GM12878 (cell line): ENCODE results near the gene PPP1R14B. TPM values are rescaled to one million over a fixed set of nuclear protein-coding genes. Genes with fewer than 3 reads are reported as not detected.
A peak's percentile ranks its signal among the peaks of the same experiment; 100 is the strongest.

Experiments used
- ATAC-seq: fragments of 200-7000 bp; cut with Tn5 transposase; 3 replicates; pipeline ENCODE4 v1.9.1; 2020; ENCODE audit warnings: mild to moderate bottlenecking, moderate library complexity
- BruUV-seq: library from RNA; stranded (reverse); fragments of 400-500 nt; replicated peaks from 2 replicates; lab custom pipeline; 2021; lab: Mats Ljungman, UMichigan
- CTCF ChIA-PET: fragments of 300-600 bp; sonication (Branson Sonifier 250); formaldehyde crosslinking; extraction: SDS; loops from one replicate; lab custom pipeline; 2021; ENCODE audit warnings: inconsistent platforms; lab: Yijun Ruan, JAX
- POLR2A ChIA-PET: fragments of 350-600 bp; formaldehyde crosslinking; extraction: SDS; loops from one replicate; lab custom pipeline; 2021; ENCODE audit warnings: inconsistent platforms; lab: Charles Lee
- RAD21 ChIA-PET: fragments of 300-600 bp; sonication (Branson Sonifier 250); formaldehyde crosslinking; loops from one replicate; lab custom pipeline; 2023; ENCODE audit warnings: antibody characterized with exemption; ENCODE audit not compliant: unreplicated experiment; lab: Charles Lee
- SMC1A ChIA-PET: fragments of 300-600 bp; sonication (Branson Sonifier 250); formaldehyde crosslinking; loops from one replicate; lab custom pipeline; 2023; ENCODE audit not compliant: unreplicated experiment, uncharacterized antibody; lab: Charles Lee
- DNase-seq: peaks from one replicate; pipeline ENCODE4 v3.0.0-alpha.2; 2011; ENCODE audit warnings: low read depth, low spot score
- FAIRE-seq: peaks from 3 replicates; lab custom pipeline; 2011; peaks lifted over from hg19 to GRCh38; lab: Jason Lieb, UNC
- H2AFZ ChIP-seq: 2 replicates; pipeline ENCODE4 v1.6.0; 2011; ENCODE audit warnings: low read depth, low read length, control low read depth; ENCODE audit not compliant: control insufficient read depth
- H3K27ac ChIP-seq: 2 replicates; pipeline ENCODE4 v1.5.1; 2011; ENCODE audit warnings: control low read depth; ENCODE audit not compliant: control insufficient read depth, insufficient read depth
- H3K27me3 ChIP-seq, 2 experiments: replicated peaks in 1 of 2; 2 replicates each; pipeline versions ENCODE4 v1.6.0 to v1.6.1; 2011; ENCODE audit warnings: low read length in 1 of 2; ENCODE audit not compliant: control insufficient read depth in 2 of 2, insufficient read depth in 2 of 2
- H3K36me3 ChIP-seq, 2 experiments: 2 replicates each; pipeline ENCODE4 v1.5.1; 2011; ENCODE audit warnings: low read length in 1 of 2; ENCODE audit not compliant: control insufficient read depth in 2 of 2, insufficient read depth in 2 of 2
- H3K4me1 ChIP-seq: 2 replicates; pipeline ENCODE4 v1.6.1; 2011; ENCODE audit warnings: mild to moderate bottlenecking, low read length, moderate library complexity, mixed read lengths; ENCODE audit not compliant: control insufficient read depth, insufficient read depth
- H3K4me2 ChIP-seq: 2 replicates; pipeline ENCODE4 v1.6.0; 2011; ENCODE audit warnings: control low read depth; ENCODE audit not compliant: control insufficient read depth, insufficient read depth
- H3K4me3 ChIP-seq: fragments of 200-600 bp; sonication (generic); 2 replicates; pipeline ENCODE4 v1.5.1; 2016
- H3K79me2 ChIP-seq: 2 replicates; pipeline ENCODE4 v1.6.0; 2011; ENCODE audit warnings: low read length; ENCODE audit not compliant: control insufficient read depth, insufficient read depth
- H3K9ac ChIP-seq: 2 replicates; pipeline ENCODE4 v1.8.0; 2011; ENCODE audit warnings: low read length, control low read depth, mixed read lengths; ENCODE audit not compliant: control insufficient read depth, insufficient read depth
- H3K9me3 ChIP-seq: replicated peaks from 3 replicates; pipeline ENCODE4 v1.5.1; 2011; ENCODE audit warnings: mild to moderate bottlenecking, low read length; ENCODE audit not compliant: control insufficient read depth, insufficient read depth
- H4K20me1 ChIP-seq: 2 replicates; pipeline ENCODE4 v1.6.0; 2011; ENCODE audit not compliant: control insufficient read depth, insufficient read depth
- DPF2 ChIP-seq: fragments of 450-650 bp; IDR thresholded peaks from 2 replicates; pipeline ENCODE4 v1.6.1; 2017; ENCODE audit warnings: mild to moderate bottlenecking
- KAT2A ChIP-seq: conservative IDR thresholded peaks from 2 replicates; pipeline ENCODE4 v1.6.1; 2011; ENCODE audit warnings: low read depth, low read length; ENCODE audit not compliant: control insufficient read depth
- LARP7 ChIP-seq: fragments of 450-650 bp; IDR thresholded peaks from 2 replicates; pipeline ENCODE4 v1.6.1; 2017; ENCODE audit warnings: mild to moderate bottlenecking
- MXI1 ChIP-seq: fragments of 150-350 bp; IDR thresholded peaks from 2 replicates; pipeline ENCODE4 v1.6.1; 2011; ENCODE audit warnings: low read depth, mild to moderate bottlenecking, inconsistent platforms, low read length, improper control_type of control experiment
- NR2F1 ChIP-seq: fragments of 450-650 bp; conservative IDR thresholded peaks from 2 replicates; pipeline ENCODE4 v1.6.1; 2017; ENCODE audit warnings: mild to moderate bottlenecking
- POLR2A ChIP-seq: IDR thresholded peaks from 2 replicates; pipeline ENCODE4 v1.6.1; 2011; ENCODE audit warnings: low read depth, mild to moderate bottlenecking, low read length
- RUNX3 ChIP-seq: IDR thresholded peaks from 2 replicates; pipeline ENCODE4 v1.6.1; 2012; ENCODE audit warnings: low read length, inconsistent platforms
- SMAD5 ChIP-seq: IDR thresholded peaks from 2 replicates; pipeline ENCODE4 v1.6.1; 2016; ENCODE audit warnings: antibody characterized with exemption, low read depth
- YY1 ChIP-seq: IDR thresholded peaks from 2 replicates; pipeline ENCODE4 v1.6.1; 2011; ENCODE audit warnings: low read depth, mild to moderate bottlenecking, low read length
- WGBS: methylation state at CpG from one replicate; pipeline ENCODE4 v1.1.6; 2016; ENCODE audit warnings: low lambda C conversion rate; ENCODE audit not compliant: insufficient replicate concordance, insufficient coverage; ENCODE audit errors: missing lambda C conversion rate; 5-methylcytosine and 5-hydroxymethylcytosine counted together
- in situ Hi-C: fragments of 300-500 bp; cut with MboI; formaldehyde crosslinking; loops from 9 replicates; pipeline ENCODE4 v1.14.3; 2018; ENCODE audit warnings: mixed read lengths
- intact Hi-C: fragments of 100-400 bp; cut with micrococcal nuclease; formaldehyde crosslinking; loops from one replicate; pipeline ENCODE4 v1.14.2; 2022; ENCODE audit not compliant: unreplicated experiment
- polyA plus RNA-seq, 11 experiments: library from polyadenylated mRNA; depleted of rRNA in 4 of 11; unstranded in 6 of 11; stranded (reverse) in 5 of 11; fragments of >200 nt; fragmentation: Nextera tagmentation in 4 of 11; fragmentation: Illumina TruSeq in 1 of 11; extraction: Ambion mirVana in 4 of 11; extraction: Trizol in 1 of 11; gene quantifications; 1 replicate in 1 of 11; 2 replicates in 10 of 11; pipeline versions ENCODE4 v1.2.1 to v1.2.3, GENCODE V29; 2011 to 2016; ENCODE audit warnings: inconsistent platforms in 2 of 11, missing spikeins in 2 of 11, low read depth in 1 of 11
- total RNA-seq, 4 experiments: library from RNA; depleted of rRNA in 3 of 4; stranded (reverse); fragments of >200 nt in 3 of 4; fragmentation: Illumina TruSeq in 1 of 4; extraction: Trizol in 1 of 4; gene quantifications; 2 replicates each; pipeline versions ENCODE4 v1.2.1 to v1.2.3, GENCODE V29; 2013 to 2021

PPP1R14B gene
- total and polyA plus RNA-seq, 10 of the 15 experiments (the other 5 are each of a cell fraction or from before 2014, with no cell fraction given): 8.4 to 283 (median 124) TPM

- Histone ChIP-seq H3K9me3 (no peaks in the 10 kb centered on the region), H3K36me3 (peaks cover 0 to 10% of the 10 kb centered on the region in 2 experiments; a peak in 2 of 4 replicates), H3K27ac (peak overlapping the region; percentile 90), H3K9ac (peak overlapping the region; percentile 92), H4K20me1 (no peaks in the 10 kb centered on the region), H3K4me1 (peaks cover 14% of the 10 kb centered on the region), H3K4me2 (peak overlapping the region; percentile 80), H3K27me3 (no peaks in the 10 kb centered on the region), H3K4me3 (peak overlapping the region; percentile 91), H2AFZ (0 out of 2 replicates have a peak overlapping the region, but pooled peaks have one; percentile 3), H3K79me2 (peaks cover 38% of the 10 kb centered on the region)
- intact Hi-C loops: no loop called here
- under 1% methylated on average over 46 of the region's 46 CpGs for WGBS
- ChIA-PET RAD21 (interaction anchor here (0.6 to 8.6 kb wide), 6 partner anchors 9 to 109 kb away, joined by 3 to 104 read pairs (median 3); partner anchors contain the start of genes FERMT3 and VEGFB), POLR2A (interaction anchor here (0.5 to 7.4 kb wide), 11 partner anchors 10 to 80 kb away, joined by 3 to 82 read pairs (median 6); partner anchors contain the start of genes BAD, DNAJC4, ESRRA and FERMT3), SMC1A (interaction anchor here (1.0 to 2.0 kb wide), 4 partner anchors 11 to 42 kb away, joined by 3 to 7 read pairs (median 4); partner anchors contain the start of gene FERMT3), CTCF (interaction anchor here (0.7 to 6.2 kb wide), 9 partner anchors 19 to 86 kb away, joined by 3 to 66 read pairs (median 5); partner anchors contain the start of genes CATSPERZ, FERMT3, NUDT22 and TRPT1)
- in situ Hi-C loops: loop anchor here (25.0 kb wide), 1 partner anchor 1616 kb away; the partner anchor contains the start of genes CFL1, EFEMP2 and MUS81
- BruUV-seq: no TSS peak
- no peak for FAIRE-seq
- ATAC-seq: no peak
- DNase-seq: no peak
- 0 out of 2 replicates have a peak, but pooled peaks have one; percentile 8 for TF ChIP-seq DPF2
- 0 out of 2 replicates have a peak, but pooled peaks have one; percentile 57 for TF ChIP-seq NR2F1
- peak; percentile 61; the same call in 1 of the 2 replicates for TF ChIP-seq LARP7
- TF ChIP-seq SMAD5: 0 out of 2 replicates have a peak, but pooled peaks have one; percentile 53
- no peak for TF ChIP-seq RUNX3
- peak; percentile 12; the same call in 1 of the 2 replicates for TF ChIP-seq MXI1
- no peak for TF ChIP-seq KAT2A
- TF ChIP-seq POLR2A: peak; percentile 35
- TF ChIP-seq YY1: no peak; the same call in 1 of the 2 replicates
Measured at GRCh38 chr11:64245797-64246620, 734 bp downstream of the PPP1R14B start.
